ENCODE results near the gene ETV2. TPM values are rescaled to one million over a fixed set of nuclear protein-coding genes. Genes with fewer than 3 reads are reported as not detected.

ETV2 gene
- total RNA-seq, 2 experiments from 2014 or later, result 0.25 to 1.7 TPM

DNA sequence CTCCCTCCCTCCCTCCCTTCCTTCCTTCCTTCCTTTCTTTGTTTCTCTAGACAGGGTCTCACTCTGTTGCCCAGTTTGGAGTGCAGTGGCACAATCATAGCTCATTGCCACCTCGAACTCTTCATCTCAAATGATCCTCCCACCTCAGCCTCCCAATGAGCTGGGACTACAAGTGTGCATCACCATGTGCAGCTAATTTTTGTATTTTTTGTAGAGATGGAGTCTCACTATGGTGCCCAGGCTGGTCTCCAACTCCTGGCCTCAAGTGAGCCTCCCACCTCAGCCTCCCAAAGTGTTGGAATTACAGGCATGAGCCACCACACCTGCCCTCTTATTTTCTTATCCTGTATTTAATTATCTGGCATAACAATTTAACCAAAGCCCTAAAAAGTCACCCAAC is 29.1 kb downstream of the ETV2 start:
- no TSS peak for BruUV-seq (replicated peaks)
- Histone ChIP-seq H3K36me3 (ENCODE audit: insufficient read depth, low read length) (no peaks in the 10 kb centered on the region), H2AFZ (ENCODE audit: low read length) (no peak overlapping the region), H3K4me3 (ENCODE audit: low read depth, low read length, poor library complexity, severe bottlenecking) (no peak overlapping the region), H4K20me1 (ENCODE audit: insufficient read depth, low read length) (no peaks in the 10 kb centered on the region), H3K79me2 (ENCODE audit: insufficient read depth, low read depth, low read length) (no peaks in the 10 kb centered on the region), H3K4me2 (ENCODE audit: low read length) (no peak overlapping the region), H3K4me1 (ENCODE audit: insufficient read depth, low read length, poor library complexity, severe bottlenecking) (no peaks in the 10 kb centered on the region), H3K9me3 (ENCODE audit: low read length) (no peaks in the 10 kb centered on the region), H3K9me2 (ENCODE audit: insufficient read depth, low read length) (no peaks in the 10 kb centered on the region), H3K27ac (ENCODE audit: low read depth, low read length, poor library complexity, severe bottlenecking) (no peak overlapping the region)
- ChIA-PET POLR2A (no interaction called here), CTCF (ENCODE audit: unreplicated experiment) (no interaction called here)
- DNase-seq (ENCODE audit: low spot score), result no peak
- intact Hi-C loops (cut with micrococcal nuclease; ENCODE audit: unreplicated experiment), result no loop called here
- TF ChIP-seq EZH2phosphoT487 (IDR thresholded peaks at IDR 0.05; ENCODE audit: borderline replicate concordance, low read depth, low read length), result no peak
- TF ChIP-seq CTCF (conservative IDR thresholded peaks at IDR 0.05; ENCODE audit: low read length), result no peak

GRCh38 chr19:35671818-35672217 is 30.3 kb downstream of the ETV2 start:
- no peaks in the 10 kb centered on the region for H3K36me3 ChIP-seq (ENCODE audit: insufficient read depth, low read length)
- DNase-seq (ENCODE audit: low spot score), result no peak
- intact Hi-C loops (cut with micrococcal nuclease; ENCODE audit: unreplicated experiment), result no loop called here
- no peak overlapping the region for H3K27ac ChIP-seq (ENCODE audit: low read depth, low read length, poor library complexity, severe bottlenecking)
- no peak overlapping the region for H3K4me2 ChIP-seq (ENCODE audit: low read length)
- no peak overlapping the region for H3K4me3 ChIP-seq (ENCODE audit: low read depth, low read length, poor library complexity, severe bottlenecking)
- no peaks in the 10 kb centered on the region for H3K9me2 ChIP-seq (ENCODE audit: insufficient read depth, low read length)
- no peak for TF ChIP-seq CTCF (conservative IDR thresholded peaks at IDR 0.05; ENCODE audit: low read length)
- no peaks in the 10 kb centered on the region for H3K79me2 ChIP-seq (ENCODE audit: insufficient read depth, low read depth, low read length)
- CTCF ChIA-PET (ENCODE audit: unreplicated experiment), result no interaction called here
- POLR2A ChIA-PET, result interaction anchor here (0.6 kb wide), 1 partner anchor 18 kb away, joined by 3 read pairs; no protein-coding TSS in a partner anchor
- H3K4me1 ChIP-seq (ENCODE audit: insufficient read depth, low read length, poor library complexity, severe bottlenecking), result no peaks in the 10 kb centered on the region
- no peaks in the 10 kb centered on the region for H3K9me3 ChIP-seq (ENCODE audit: low read length)
- no peak overlapping the region for H2AFZ ChIP-seq (ENCODE audit: low read length)
- BruUV-seq (replicated peaks), result no TSS peak
- H4K20me1 ChIP-seq (ENCODE audit: insufficient read depth, low read length), result no peaks in the 10 kb centered on the region

- BruUV-seq (replicated peaks), result no TSS peak
- Histone ChIP-seq H3K4me2 (ENCODE audit: low read length) (no peak overlapping the region), H3K9me3 (ENCODE audit: low read length) (no peaks in the 10 kb centered on the region), H3K4me1 (ENCODE audit: insufficient read depth, low read length, poor library complexity, severe bottlenecking) (no peaks in the 10 kb centered on the region), H3K27ac (ENCODE audit: low read depth, low read length, poor library complexity, severe bottlenecking) (no peak overlapping the region), H3K9me2 (ENCODE audit: insufficient read depth, low read length) (no peaks in the 10 kb centered on the region), H3K36me3 (ENCODE audit: insufficient read depth, low read length) (no peaks in the 10 kb centered on the region), H3K79me2 (ENCODE audit: insufficient read depth, low read depth, low read length) (no peaks in the 10 kb centered on the region), H3K4me3 (ENCODE audit: low read depth, low read length, poor library complexity, severe bottlenecking) (no peak overlapping the region), H2AFZ (ENCODE audit: low read length) (no peak overlapping the region), H4K20me1 (ENCODE audit: insufficient read depth, low read length) (no peaks in the 10 kb centered on the region)
- ChIA-PET CTCF (ENCODE audit: unreplicated experiment) (no interaction called here), POLR2A (no interaction called here)
- intact Hi-C loops (cut with micrococcal nuclease; ENCODE audit: unreplicated experiment), result no loop called here
- DNase-seq (ENCODE audit: low spot score), result no peak
- TF ChIP-seq CTCF (conservative IDR thresholded peaks at IDR 0.05; ENCODE audit: low read length), result no peak
- TF ChIP-seq EZH2phosphoT487 (IDR thresholded peaks at IDR 0.05; ENCODE audit: borderline replicate concordance, low read depth, low read length), result no peak
Measured at GRCh38 chr19:35673121-35673804, 31.7 kb downstream of the ETV2 start.

Measured in OCI-LY7 (cell line).